Aorta (tissue), 5 donors: ENCODE results near the gene PDGFD. TPM values are rescaled to one million over a fixed set of nuclear protein-coding genes. Genes with fewer than 3 reads are reported as not detected.

Source experiments
- ATAC-seq: fragments of 200-7000 bp; cut with Tn5 transposase; one replicate; pipeline ENCODE4 v1.9.1; 2022; ENCODE audit warnings: moderate library complexity; ENCODE audit not compliant: low FRiP score
- DNase-seq, 2 donors: peaks; one replicate each; pipeline ENCODE4 v3.0.0-alpha.2; 2020
- H3K27ac ChIP-seq, 2 donors: one replicate each; pipeline ENCODE4 v1.5.1; 2013; ENCODE audit warnings: low read length in 2 of 2, mild to moderate bottlenecking in 2 of 2, moderate library complexity in 2 of 2, control low read depth in 1 of 2, inconsistent platforms in 1 of 2, low read depth in 1 of 2
- H3K27me3 ChIP-seq, 2 donors: one replicate each; pipeline ENCODE4 v1.6.1; 2013; ENCODE audit warnings: control low read depth in 1 of 2, low read length in 1 of 2, mild to moderate bottlenecking in 1 of 2, moderate library complexity in 1 of 2; ENCODE audit not compliant: insufficient read depth in 2 of 2, control insufficient read depth in 1 of 2
- H3K36me3 ChIP-seq, 2 donors: one replicate each; pipeline ENCODE4 v1.6.1; 2013; ENCODE audit warnings: control low read depth in 1 of 2, low read length in 1 of 2, mild to moderate bottlenecking in 1 of 2; ENCODE audit not compliant: insufficient read depth in 2 of 2, control insufficient read depth in 1 of 2
- H3K4me1 ChIP-seq, 2 donors: one replicate each; pipeline ENCODE4 v1.6.1; 2013; ENCODE audit warnings: low read length in 2 of 2, control low read depth in 1 of 2, mild to moderate bottlenecking in 1 of 2, moderate library complexity in 1 of 2; ENCODE audit not compliant: insufficient read depth in 2 of 2, control insufficient read depth in 1 of 2
- H3K4me3 ChIP-seq, 2 donors: one replicate each; pipeline ENCODE4 v1.5.1; 2013; ENCODE audit warnings: low read length in 2 of 2, control low read depth in 1 of 2, mild to moderate bottlenecking in 1 of 2
- H3K9me3 ChIP-seq: one replicate; pipeline ENCODE4 v1.6.1; 2013; ENCODE audit warnings: mild to moderate bottlenecking, low read length; ENCODE audit not compliant: control insufficient read depth
- WGBS, 2 donors: extraction: QIAGEN DNeasy Blood & Tissue Kit; methylation state at CpG; one replicate each; pipeline ENCODE4 v1.1.7; 2013; 5-methylcytosine and 5-hydroxymethylcytosine counted together
- intact Hi-C, 2 donors: fragments of 100-400 bp; cut with DNase I; formaldehyde crosslinking; loops; one replicate each; pipeline versions ENCODE4 v1.14.2 to v1.15.0; 2022
- polyA plus RNA-seq, 2 donors: library from polyadenylated mRNA; stranded (reverse); fragments of 200-250 nt; gene quantifications; one replicate each; pipeline ENCODE4 v1.2.3, GENCODE V29; 2013
- total RNA-seq, 2 donors: library from RNA; stranded (reverse); fragmentation: NEBNext Ultra II Directional; extraction: Animal tissue kit (Norgen Biotek cat#: 25700); gene quantifications; one replicate each; pipeline ENCODE4 v1.2.1, GENCODE V29; 2021
- donor health status: healthy with polysubstance abuse.
- donor health status: Bipolar disorder and iron deficiency.
- donor health status: DM: no; HTN: no; CAD: no.
- donor health status: DM: no; HTN: no; CAD: no.
- donor health status: DM: yes; HTN: yes; CAD: no.

PDGFD gene
- total and polyA plus RNA-seq, 4 donors, result 47.7 to 115 (median 66.5) TPM

GRCh38 chr11:104033134-104033533 lies 130.8 kb downstream of the PDGFD start:
- intact Hi-C loops, result no loop called here
- no peaks in the 10 kb centered on the region for H3K27me3 ChIP-seq
- no peak overlapping the region for H3K27ac ChIP-seq
- H3K4me1 ChIP-seq, result peaks cover 0 to 2% of the 10 kb centered on the region in 2 donors
- peaks cover 2% of the 10 kb centered on the region for H3K9me3 ChIP-seq
- no peaks in the 10 kb centered on the region for H3K36me3 ChIP-seq
- H3K4me3 ChIP-seq, result no peak overlapping the region
- DNase-seq (no peak), ATAC-seq (no peak)

- WGBS, 2 donors, result 51 to 53% methylated on average over 3 of the region's 3 CpGs
- ATAC-seq (no peak), DNase-seq (no peak)
- H3K9me3 ChIP-seq, result peaks cover 2% of the 10 kb centered on the region
- peaks cover 0 to 2% of the 10 kb centered on the region in 2 donors for H3K36me3 ChIP-seq
- intact Hi-C loops, result no loop called here
- H3K4me3 ChIP-seq, result no peak overlapping the region
- H3K27me3 ChIP-seq, result no peaks in the 10 kb centered on the region
- H3K27ac ChIP-seq, result no peak overlapping the region
- H3K4me1 ChIP-seq, result peaks cover 0 to 2% of the 10 kb centered on the region in 2 donors
Observed at GRCh38 chr11:104028476-104029263, 135.3 kb downstream of the PDGFD start.

GRCh38 chr11:104024572-104024971 lies 139.4 kb downstream of the PDGFD start:
- Histone ChIP-seq H3K36me3 (peaks cover 0 to 2% of the 10 kb centered on the region in 2 donors), H3K4me1 (no peaks in the 10 kb centered on the region), H3K9me3 (no peaks in the 10 kb centered on the region), H3K4me3 (no peak overlapping the region), H3K27me3 (no peaks in the 10 kb centered on the region), H3K27ac (no peak overlapping the region)
- ATAC-seq, result no peak
- 94 to 95% methylated on average over 2 of the region's 2 CpGs for WGBS, 2 donors
- no peak for DNase-seq
- intact Hi-C loops, result no loop called here

GRCh38 chr11:104015649-104016415 lies 148.1 kb downstream of the PDGFD start:
- Histone ChIP-seq H3K36me3 (no peaks in the 10 kb centered on the region), H3K27ac (no peak overlapping the region), H3K27me3 (no peaks in the 10 kb centered on the region), H3K4me3 (no peak overlapping the region), H3K9me3 (no peaks in the 10 kb centered on the region), H3K4me1 (no peaks in the 10 kb centered on the region)
- ATAC-seq, result no peak
- intact Hi-C loops, result no loop called here
- WGBS, 2 donors, result 76 to 85% methylated on average over 3 of the region's 3 CpGs
- no peak for DNase-seq

GRCh38 chr11:104011044-104011443 lies 152.9 kb downstream of the PDGFD start:
- Histone ChIP-seq H3K9me3 (no peaks in the 10 kb centered on the region), H3K4me1 (no peaks in the 10 kb centered on the region), H3K27ac (no peak overlapping the region), H3K27me3 (no peaks in the 10 kb centered on the region), H3K36me3 (no peaks in the 10 kb centered on the region), H3K4me3 (no peak overlapping the region)
- DNase-seq (no peak), ATAC-seq (no peak)
- 91 to 94% methylated on average over 2 of the region's 2 CpGs for WGBS, 2 donors
- intact Hi-C loops, result no loop called here

- ATAC-seq, result no peak
Observed at GRCh38 chr11:104009744-104010143, 154.2 kb downstream of the PDGFD start.

GRCh38 chr11:104005234-104005855 lies 158.6 kb downstream of the PDGFD start:
- H3K4me1 ChIP-seq, result peaks cover 0 to 4% of the 10 kb centered on the region in 2 donors
- H3K36me3 ChIP-seq, result no peaks in the 10 kb centered on the region
- 35 to 40% methylated on average over 2 of the region's 2 CpGs for WGBS, 2 donors
- DNase-seq, result no peak
- H3K27ac ChIP-seq, result no peak overlapping the region
- intact Hi-C loops, result no loop called here
- H3K9me3 ChIP-seq, result no peaks in the 10 kb centered on the region
- H3K27me3 ChIP-seq, result no peaks in the 10 kb centered on the region
- H3K4me3 ChIP-seq, result no peak overlapping the region
- ATAC-seq, result no peak

More at GRCh38 chr11:104009744-104010143, 154.2 kb downstream of the PDGFD start:
- DNase-seq, result no peak
- H3K9me3 ChIP-seq, result no peaks in the 10 kb centered on the region
- no peaks in the 10 kb centered on the region for H3K27me3 ChIP-seq
- no peaks in the 10 kb centered on the region for H3K4me1 ChIP-seq
- H3K4me3 ChIP-seq, result no peak overlapping the region
- H3K27ac ChIP-seq, result no peak overlapping the region
- intact Hi-C loops, result no loop called here
- H3K36me3 ChIP-seq, result no peaks in the 10 kb centered on the region
- WGBS, 2 donors, result 55 to 59% methylated on average over 3 of the region's 3 CpGs

- Histone ChIP-seq H3K4me1 (peaks cover 0 to 4% of the 10 kb centered on the region in 2 donors), H3K27me3 (no peaks in the 10 kb centered on the region), H3K4me3 (no peak overlapping the region), H3K9me3 (no peaks in the 10 kb centered on the region), H3K36me3 (no peaks in the 10 kb centered on the region), H3K27ac (no peak overlapping the region)
- ATAC-seq, result no peak
- intact Hi-C loops, result no loop called here
- no peak for DNase-seq
Observed at GRCh38 chr11:104003491-104003890, 160.5 kb downstream of the PDGFD start.
